Stimulated activated CD4-positive, alpha-beta T cell treated with anti-CD3 and anti-CD28 coated beads, Interleukin-1b, Interleukin-23, amount 100 ng/mL, for 1 hour (primary cell): ENCODE results near the gene ZDHHC18.
A peak's percentile ranks its signal among the peaks of the same experiment; 100 is the strongest.
"Not testable (repeated sequence)": the region's sequence is repeated elsewhere in the genome, so short reads cannot be mapped to it uniquely, and the experiment has no call there.

Experiments
- DNase-seq, 2 donors: peaks; one replicate each; pipeline ENCODE4 v3.0.0-alpha.2; 2020; ENCODE audit warnings: low read depth in 2 of 2

ZDHHC18 gene

DNA sequence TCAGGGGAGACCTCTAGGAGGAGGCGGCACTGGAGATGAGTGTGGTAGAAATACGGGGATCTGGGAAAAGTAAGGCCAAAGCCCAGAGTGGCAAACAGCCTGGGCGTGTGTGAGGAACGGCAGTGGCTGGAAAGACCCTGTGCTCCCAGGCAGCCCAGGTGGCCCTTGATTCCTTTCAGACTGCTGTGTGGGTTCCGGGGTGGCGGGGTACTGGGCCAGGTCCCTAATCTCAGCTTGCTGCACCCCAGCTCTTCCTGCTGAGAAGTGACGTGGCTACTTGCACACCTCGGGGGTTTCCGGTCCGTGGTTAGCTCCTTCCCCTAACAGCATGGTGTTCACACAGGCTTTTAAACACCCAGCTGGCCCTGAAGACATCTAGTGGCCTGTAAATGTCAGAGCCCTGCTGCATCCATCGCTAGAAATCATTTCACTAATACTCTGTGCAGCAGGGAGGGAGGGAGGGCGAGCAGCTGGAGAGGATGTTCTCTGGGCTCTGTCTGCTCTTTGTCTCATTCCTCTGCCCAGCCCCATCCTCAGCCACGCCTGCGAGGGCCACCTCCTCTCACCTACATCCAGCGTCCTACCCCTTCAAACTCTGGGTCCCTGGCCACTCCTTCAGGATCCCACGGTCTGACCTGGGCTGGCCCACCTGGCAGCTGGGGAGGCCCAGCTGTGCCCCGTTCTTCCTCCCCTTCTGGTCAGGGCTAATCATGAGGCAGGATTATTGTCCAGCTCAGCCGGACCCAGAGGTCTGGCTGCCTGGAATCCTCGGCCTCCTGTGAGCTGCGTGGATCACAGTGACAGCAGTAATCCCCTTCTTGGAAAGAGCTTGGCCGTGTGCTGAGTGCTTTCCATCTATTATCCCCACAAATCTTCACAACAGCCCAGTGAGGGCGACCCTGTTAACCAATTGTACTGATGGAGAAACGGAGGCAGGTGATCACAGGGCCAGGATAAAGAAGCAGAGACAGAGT is 7.2 kb downstream of the ZDHHC18 start:
- peak; percentile 58 to 77 for DNase-seq

DNA sequence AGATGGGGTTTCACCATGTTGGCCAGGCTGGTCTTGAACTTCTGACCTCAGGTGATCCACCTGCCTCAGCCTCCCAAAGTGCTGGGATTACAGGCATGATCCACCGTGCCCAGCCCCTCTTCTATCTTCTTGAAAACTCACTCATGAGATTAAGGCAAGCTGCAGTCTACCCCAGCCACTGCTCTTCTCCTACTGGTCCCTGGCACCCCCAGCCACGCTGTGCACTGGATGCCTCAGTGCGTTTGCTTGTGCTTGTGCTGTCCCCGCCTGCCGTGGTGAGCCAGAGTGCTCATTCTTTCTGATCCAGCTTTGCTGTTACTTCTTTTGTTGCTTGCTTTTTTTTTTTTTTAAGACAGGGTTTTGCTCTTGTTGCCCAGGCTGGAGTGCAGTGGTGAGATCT is 11.2 kb downstream of the ZDHHC18 start:
- not testable (repeated sequence) for DNase-seq

DNA sequence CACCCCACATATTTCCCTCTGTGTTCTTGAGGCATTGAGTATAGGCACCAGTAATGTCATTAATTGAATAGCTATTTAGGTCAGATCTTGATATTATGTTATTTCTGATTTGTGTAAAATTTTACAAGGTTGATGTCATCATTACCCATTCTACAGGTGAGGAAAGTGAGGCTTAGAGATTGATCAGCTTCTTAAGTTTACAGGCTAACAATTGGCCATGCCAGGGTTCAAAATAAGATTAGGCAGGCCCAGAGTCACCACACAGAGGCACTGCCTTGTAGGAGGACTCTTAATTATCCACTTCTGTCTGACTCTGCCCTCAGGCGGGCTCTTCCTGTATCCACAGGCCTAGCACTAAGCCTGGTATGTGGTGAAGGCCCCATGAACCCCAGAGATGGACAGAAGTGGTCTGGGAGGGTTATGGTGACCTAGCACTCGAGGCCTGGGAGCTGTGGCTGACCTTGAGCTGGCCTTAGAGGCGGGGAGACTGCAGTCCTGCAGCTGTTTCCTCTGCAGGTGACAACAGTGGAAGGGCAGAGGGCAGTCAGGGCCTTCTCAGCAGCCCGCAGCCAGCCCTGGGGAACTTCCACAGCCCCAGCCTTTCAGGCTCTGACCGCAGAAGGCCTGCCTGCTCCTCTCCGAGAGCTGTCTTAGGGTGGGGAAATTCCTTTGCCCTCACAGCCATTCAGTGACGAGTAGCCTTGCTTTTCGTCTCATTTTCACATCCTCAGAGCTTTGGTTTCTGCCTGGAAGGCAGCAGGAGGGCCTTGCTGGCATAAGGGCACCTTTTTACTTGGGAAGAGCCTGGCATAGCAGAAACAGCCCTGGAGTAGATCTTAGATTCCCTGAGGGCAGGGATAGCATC is 12.2 kb downstream of the ZDHHC18 start:
- no peak for DNase-seq

DNA sequence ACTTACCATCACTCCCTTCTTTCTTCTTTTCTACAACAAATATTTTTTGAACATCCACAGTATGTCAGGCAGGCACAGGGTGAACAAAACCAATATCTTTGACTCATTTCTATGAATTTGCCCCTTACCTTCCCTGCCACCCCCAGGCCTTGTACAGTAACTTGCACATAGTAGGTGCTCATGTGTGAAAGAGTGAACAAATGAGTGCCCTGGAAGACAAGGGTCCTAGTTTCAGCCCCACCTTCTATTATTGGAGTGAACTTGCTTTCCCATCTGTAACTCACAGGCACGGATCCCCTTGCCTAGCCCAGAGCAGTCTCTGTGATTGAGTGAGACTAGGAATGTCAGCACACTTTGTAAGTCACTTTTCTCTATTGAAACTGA is 12.8 kb downstream of the ZDHHC18 start:
- DNase-seq, result no peak

DNA sequence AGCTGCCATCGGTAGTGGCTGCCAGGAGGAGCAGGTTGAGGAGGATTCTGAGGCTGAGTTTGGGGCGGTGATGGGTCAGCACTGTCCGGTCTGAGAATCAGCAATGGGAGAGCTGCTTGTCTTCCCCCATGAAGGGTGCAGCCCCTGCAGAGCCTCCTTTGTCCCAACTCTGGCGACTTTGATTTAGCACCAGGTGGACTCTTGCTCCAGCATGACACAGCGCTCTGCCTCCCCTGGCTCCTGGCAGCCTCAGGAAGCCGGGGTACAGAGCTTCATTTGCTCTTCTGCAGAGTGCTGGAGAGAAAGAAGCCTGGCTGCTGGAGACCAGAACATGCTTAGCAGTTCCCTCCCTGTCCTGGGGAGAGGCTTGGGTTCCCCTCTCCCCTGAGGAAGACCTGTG is 13.3 kb downstream of the ZDHHC18 start:
- DNase-seq, result no peak

GRCh38 chr1:26844424-26845196 is 18.1 kb downstream of the ZDHHC18 start:
- no peak for DNase-seq

GRCh38 chr1:26847826-26848225 is 21.3 kb downstream of the ZDHHC18 start:
- DNase-seq, result not testable (repeated sequence)

DNA sequence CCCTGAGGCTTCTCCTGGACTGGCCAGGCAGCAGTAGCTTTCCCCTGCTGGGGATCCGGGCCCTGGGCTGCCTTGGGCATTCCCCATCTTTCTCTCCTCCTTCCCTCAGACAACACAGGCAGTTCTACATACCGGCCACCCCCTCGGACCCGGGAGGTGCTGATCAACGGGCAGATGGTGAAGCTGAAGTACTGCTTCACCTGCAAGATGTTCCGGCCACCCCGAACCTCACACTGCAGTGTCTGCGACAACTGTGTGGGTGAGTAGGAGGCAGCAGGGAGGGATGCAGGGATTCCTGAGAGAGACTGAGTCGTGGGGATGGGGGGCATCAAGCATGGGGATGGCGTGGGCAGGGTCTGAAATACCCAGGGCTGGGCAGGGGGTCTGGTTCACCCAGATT is 22.0 kb downstream of the ZDHHC18 start:
- DNase-seq, result no peak

DNA sequence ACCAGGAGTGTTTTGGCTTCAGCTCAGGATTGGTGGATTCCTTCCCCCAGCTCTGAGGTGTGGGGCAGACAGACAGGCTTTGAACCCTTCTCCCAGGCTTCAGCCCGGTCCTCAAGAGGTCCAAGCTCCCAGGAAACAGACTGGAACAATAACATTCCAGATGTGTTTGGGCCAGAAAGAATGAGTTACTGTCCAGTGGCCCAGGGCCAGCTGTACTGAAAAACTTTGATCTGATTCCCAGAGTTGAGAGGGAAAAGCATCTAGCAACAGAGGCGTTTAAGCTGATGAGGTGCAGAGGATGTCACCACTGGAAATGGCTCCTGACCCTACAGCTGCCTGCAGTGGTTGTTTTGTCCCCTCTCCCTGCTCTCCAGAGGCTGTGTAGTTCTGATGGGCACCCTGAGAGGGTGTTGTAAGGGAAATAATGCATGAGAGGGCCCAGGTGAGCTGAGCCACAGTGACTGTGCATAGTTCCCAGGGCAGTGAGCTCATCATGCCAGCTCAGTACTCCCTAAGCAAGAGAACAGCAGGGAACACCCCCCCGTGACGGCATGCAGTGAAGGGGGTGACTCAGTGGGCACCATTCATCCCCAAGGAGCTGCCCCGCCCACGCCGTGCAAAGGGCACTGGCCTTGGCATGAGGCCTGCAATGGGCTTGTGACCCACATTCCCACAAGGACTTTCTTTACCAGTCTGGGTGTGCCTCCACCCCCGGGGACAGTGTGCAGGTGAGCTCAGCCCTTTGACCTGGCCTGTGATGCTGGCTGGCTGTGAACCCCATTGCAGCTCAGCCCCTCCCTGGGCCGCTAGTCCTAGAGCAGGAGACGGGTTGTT is 22.7 kb downstream of the ZDHHC18 start:
- no peak for DNase-seq

DNA sequence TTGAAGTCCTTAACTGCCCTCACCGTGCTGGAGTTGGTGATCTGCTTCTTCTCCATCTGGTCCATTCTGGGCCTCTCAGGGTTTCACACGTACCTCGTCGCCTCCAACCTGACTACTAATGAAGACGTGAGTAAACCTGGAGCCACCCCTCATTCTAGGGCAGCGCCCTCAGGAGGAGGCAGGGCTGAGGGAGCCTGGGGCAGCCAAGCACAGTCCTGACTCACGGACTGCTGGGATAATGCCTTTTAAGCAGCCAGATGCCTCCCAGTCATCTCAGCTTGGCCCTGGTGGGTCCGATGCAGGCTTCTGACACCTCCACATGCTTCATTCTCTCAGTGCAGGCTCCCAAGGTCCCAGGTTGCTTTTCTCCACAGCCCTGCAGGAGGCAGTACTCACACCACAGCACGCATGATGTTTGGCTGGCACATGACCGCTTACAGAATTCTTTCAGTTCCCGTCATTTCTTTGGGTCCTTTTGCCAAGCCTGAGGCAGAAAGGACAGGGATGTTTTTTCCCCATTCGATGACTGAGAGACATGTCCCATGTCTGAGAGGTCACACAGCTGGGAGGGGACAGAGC is 24.7 kb downstream of the ZDHHC18 start:
- DNase-seq, result no peak

DNA sequence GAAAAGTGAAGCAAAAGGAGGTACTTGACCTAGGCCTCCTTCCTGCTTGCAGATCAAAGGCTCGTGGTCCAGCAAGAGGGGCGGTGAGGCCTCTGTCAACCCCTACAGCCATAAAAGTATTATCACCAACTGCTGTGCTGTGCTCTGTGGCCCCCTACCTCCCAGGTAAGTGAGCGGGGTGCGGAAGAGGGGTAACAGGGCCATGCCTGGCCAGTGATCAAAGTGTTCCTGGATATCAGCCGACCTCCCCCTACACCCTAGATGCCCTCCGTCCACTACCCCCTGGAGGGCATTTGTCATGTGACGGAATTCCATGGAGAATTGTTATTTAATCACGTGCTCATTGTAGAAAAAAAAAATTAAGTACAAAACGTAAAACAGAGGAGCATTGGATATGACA is 26.2 kb downstream of the ZDHHC18 start:
- DNase-seq, result no peak

- peak; percentile 66 to 71 for DNase-seq
These were observed 26.7 kb downstream of the ZDHHC18 start for GRCh38 chr1:26853156-26853555.

- no peak for DNase-seq
These were observed 27.1 kb downstream of the ZDHHC18 start for GRCh38 chr1:26853600-26853999.

GRCh38 chr1:26854906-26855305 is 28.4 kb downstream of the ZDHHC18 start:
- no peak for DNase-seq

- DNase-seq, result no peak
These were observed 29.1 kb downstream of the ZDHHC18 start for GRCh38 chr1:26855636-26856035.

GRCh38 chr1:26856181-26856580 is 29.7 kb downstream of the ZDHHC18 start:
- no peak for DNase-seq

DNA sequence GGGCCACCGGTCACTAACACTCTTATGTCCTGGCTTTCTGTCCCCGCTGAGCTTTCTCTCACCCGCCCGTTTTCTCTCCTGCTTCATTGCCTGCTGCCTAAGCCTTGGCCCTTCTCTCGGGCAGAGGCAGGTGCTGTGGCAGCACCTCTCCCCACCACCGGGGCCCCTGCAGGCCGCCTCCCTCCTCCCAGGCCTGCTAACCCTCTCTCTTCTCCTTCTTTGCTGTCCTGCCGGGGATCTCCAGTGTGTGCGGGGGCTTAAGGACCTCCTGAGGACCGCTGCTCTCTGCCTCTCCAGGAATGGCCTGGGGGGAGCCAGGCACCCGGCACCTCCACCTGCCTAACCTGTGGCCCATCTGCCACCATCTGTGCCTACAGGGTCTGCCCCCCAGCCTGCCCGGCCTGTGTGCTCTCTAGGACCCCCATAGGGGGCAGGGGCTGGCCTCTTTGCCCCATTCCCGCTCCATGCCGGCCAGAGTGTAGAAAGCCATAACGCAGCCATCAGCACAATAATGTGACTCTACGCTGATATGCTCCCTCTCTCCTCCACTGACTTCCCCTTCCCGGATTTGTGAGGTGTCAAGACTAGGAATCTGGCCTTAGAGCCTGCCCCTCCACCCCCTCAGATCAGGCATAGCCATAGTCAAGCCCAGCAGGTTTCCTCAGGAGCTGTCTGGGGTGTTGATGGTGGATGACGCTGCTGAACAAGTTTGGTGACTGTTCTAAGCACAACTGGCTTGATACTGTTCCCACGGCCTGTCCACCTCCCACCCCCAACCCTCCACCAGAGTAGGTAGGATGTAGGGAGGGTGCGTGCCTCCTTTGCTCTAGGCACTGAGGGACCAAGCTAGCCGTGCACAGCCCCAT is 30.3 kb downstream of the ZDHHC18 start:
- DNase-seq, result no peak

GRCh38 chr1:26857473-26858060 is 31.1 kb downstream of the ZDHHC18 start:
- DNase-seq, result no peak

DNA sequence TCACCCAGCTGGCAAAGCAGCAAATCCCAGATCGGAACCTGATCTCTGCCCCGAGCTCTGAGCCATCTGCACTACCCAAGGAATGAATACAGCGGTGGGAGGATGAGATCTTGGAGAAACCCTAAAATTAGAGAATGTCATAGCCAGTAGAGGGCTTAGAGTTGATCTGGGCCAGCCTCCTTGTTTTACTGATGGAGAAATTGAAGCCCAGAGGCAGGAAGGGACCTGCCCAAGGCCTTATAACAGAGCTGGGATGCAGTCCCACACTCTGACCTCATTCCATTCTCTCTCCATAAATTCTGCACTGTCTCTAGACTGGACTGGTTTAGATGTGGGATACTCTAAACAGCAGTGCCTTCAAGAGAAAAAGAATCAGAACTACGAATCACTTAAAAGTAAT is 31.7 kb downstream of the ZDHHC18 start:
- no peak for DNase-seq
